Stimulated activated naive CD8-positive, alpha-beta T cell treated with anti-CD3 and anti-CD28 coated beads, Interleukin-15, Interleukin-2, amounts not matched to agents 100 ng/mL and 50 ng/mL, for 24 hours (primary cell): ENCODE results near the gene CLOCK.

Source experiments
- H3K27ac Mint-ChIP-seq: one replicate; pipeline ENCODE4 v1.8.0; 2021; ENCODE audit warnings: mild to moderate bottlenecking, mixed read lengths
- H3K27me3 Mint-ChIP-seq: one replicate; pipeline ENCODE4 v1.8.0; 2021; ENCODE audit warnings: mixed read lengths
- H3K36me3 Mint-ChIP-seq: one replicate; pipeline ENCODE4 v1.8.0; 2021; ENCODE audit warnings: low read depth, mixed read lengths
- H3K4me1 Mint-ChIP-seq: one replicate; pipeline ENCODE4 v1.8.0; 2021; ENCODE audit warnings: low read depth, mixed read lengths
- H3K4me3 Mint-ChIP-seq: one replicate; pipeline ENCODE4 v1.8.0; 2021; ENCODE audit warnings: mild to moderate bottlenecking, mixed read lengths
- H3K9me3 Mint-ChIP-seq: one replicate; pipeline ENCODE4 v1.8.0; 2021; ENCODE audit warnings: mixed read lengths

CLOCK gene

DNA sequence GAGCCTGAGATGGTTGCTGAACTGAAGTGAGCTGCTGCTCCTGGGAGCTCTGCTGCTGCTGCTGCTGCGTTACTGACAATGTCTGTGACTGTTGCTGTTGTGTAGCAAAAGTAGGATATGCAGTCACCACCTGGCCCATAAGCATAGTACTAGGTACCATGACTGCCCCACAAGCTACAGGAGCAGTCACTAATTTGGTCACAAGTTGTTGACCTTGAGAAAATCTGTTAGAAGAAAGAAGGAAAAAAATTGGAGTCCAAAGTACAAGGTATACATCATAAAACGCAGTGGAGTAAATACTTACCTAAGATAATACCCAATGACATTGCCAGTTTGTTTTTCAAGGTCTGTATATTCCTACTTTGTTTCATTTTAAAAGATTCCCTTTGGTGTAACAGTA is 108.4 kb downstream of the CLOCK start:
- Mint-ChIP-seq H3K27me3 (no peaks in the 10 kb centered on the region), H3K9me3 (no peaks in the 10 kb centered on the region), H3K4me3 (no peak overlapping the region), H3K27ac (peak overlapping the region; percentile 37), H3K4me1 (peaks cover 21% of the 10 kb centered on the region), H3K36me3 (peaks cover 63% of the 10 kb centered on the region)

DNA sequence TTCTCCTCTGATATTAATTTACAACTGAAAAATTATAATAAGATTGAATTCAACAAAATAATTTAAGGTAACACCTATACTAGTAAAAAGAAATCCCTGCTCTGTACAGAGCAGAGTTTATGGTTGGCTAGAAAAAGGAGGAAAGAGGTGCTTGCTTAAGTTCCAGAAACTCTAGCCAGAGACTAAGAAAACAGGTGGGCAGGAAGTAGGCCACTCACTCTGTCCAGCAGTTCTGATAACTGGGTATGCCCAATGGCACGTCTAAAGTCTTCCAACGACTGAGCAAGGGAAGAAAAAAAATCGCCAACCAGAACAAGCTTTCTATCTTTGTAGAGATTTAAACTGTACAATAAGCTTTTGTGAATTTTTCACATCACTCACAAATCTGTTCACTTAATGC is 108.9 kb downstream of the CLOCK start:
- no peak overlapping the region for H3K4me3 Mint-ChIP-seq
- no peaks in the 10 kb centered on the region for H3K9me3 Mint-ChIP-seq
- no peak overlapping the region for H3K27ac Mint-ChIP-seq
- H3K4me1 Mint-ChIP-seq, result peaks cover 21% of the 10 kb centered on the region
- H3K36me3 Mint-ChIP-seq, result peaks cover 65% of the 10 kb centered on the region
- no peaks in the 10 kb centered on the region for H3K27me3 Mint-ChIP-seq

DNA sequence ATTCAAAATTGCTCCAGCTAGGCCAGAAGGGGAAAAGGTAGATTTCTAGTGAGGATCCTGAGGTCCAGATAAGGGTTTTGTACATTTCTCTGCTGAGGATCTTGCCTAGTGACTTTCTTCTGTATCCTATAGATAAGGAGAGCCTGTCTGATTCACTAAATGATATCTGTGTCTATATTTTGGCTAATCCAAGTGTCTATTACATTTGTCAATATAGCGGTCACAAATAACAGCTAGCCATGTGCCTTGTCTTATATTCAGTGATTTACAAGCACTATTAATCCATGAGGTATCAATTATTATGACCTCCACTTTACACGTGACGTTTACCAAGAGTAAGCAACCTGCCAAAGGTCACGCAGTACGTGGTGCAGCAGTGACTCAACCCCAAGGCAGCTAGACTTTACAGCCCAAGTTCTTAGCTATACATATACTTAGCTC is 109.3 kb downstream of the CLOCK start:
- peaks cover 18% of the 10 kb centered on the region for H3K4me1 Mint-ChIP-seq
- H3K27ac Mint-ChIP-seq, result no peak overlapping the region
- H3K9me3 Mint-ChIP-seq, result no peaks in the 10 kb centered on the region
- peaks cover 65% of the 10 kb centered on the region for H3K36me3 Mint-ChIP-seq
- no peak overlapping the region for H3K4me3 Mint-ChIP-seq
- H3K27me3 Mint-ChIP-seq, result no peaks in the 10 kb centered on the region

DNA sequence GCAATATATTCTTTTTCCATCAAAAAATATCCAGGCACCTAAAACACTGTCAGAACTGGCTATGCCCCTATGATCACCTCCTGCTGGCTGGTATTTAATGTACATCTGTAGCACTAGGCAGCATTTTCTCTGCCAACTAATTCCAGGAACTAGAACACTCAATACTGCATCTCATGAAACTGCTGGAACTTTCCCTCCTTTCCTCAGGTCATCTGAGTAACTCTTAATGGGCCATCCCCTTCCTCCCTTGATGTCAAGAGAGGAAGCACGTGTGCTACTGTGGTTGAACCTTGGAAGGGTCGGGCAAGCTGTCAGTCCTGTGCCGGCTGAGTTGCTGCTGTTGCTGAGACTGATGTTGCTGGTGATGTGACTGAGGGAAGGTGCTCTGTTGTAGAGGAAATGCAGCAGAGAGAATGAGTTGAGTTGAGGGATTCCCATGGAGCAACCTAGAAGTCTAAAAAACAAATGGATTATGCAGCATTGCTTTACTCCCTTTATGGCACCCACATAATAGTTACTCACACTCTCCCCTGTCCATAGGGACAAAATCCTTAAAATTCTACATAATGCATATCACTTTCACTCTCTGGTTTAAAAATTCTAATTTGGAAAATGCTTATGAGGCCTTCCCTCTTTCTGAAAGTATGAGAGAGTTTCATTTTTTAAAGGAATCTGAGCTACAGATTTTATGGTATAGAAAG is 111.4 kb downstream of the CLOCK start:
- Mint-ChIP-seq H3K27ac (peak overlapping the region; percentile 66), H3K36me3 (peaks cover 61% of the 10 kb centered on the region), H3K27me3 (no peaks in the 10 kb centered on the region)

DNA sequence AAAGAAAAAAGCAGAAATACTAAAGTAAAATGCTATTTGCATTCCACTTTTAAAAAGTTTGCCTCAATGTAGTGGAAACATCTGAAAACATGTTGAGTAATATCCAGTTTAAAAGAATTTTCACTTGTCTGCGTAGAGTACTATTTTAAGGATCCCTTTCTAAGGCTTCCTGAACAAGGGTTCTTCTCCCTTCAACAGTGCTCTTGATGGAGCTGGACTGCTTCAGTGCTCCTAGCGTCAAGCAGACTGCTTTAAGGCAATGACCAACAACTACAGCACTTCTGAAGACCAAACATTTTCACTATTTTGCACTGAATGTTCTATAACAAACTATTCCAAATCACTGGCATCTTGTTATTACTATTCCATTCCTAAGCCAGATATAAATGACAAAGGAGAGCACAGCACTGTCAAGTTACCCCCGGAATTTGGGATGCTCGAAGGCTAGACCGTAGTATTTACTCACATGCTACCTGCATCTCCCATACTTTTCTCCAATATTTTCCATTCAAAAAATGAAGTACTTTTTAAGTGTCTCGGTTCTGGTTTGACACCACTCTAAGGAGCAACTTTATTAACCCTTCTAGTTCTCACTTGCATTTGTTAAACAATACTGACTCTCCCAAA is 114.9 kb downstream of the CLOCK start:
- no peaks in the 10 kb centered on the region for H3K27me3 Mint-ChIP-seq
- peaks cover 58% of the 10 kb centered on the region for H3K36me3 Mint-ChIP-seq
- H3K9me3 Mint-ChIP-seq, result no peaks in the 10 kb centered on the region

More for the DNA sequence above, 111.4 kb downstream of the CLOCK start:
- Mint-ChIP-seq H3K4me1 (peaks cover 17% of the 10 kb centered on the region), H3K4me3 (no peak overlapping the region), H3K9me3 (no peaks in the 10 kb centered on the region)

DNA sequence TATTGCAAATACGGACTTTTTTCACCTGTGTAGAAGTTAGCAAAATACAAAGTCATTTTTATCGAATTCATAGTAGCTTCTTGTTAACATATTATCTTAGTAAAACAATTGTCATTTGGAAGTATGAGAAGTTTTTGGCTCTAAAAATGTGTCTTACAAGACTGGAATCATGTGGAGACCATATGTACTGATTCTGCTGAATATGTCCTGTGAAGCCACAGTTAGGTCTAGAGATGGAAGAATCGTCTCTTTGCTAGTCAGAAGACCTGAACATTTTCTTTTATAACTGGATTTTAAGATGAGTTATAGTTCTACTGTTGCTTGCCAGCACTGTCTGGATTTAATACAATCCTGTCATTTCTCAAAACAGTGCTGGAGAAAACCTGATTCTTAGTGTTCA is 121.9 kb downstream of the CLOCK start:
- Mint-ChIP-seq H3K27me3 (no peaks in the 10 kb centered on the region), H3K4me3 (no peak overlapping the region), H3K4me1 (no peaks in the 10 kb centered on the region), H3K36me3 (peaks cover 79% of the 10 kb centered on the region), H3K27ac (no peak overlapping the region), H3K9me3 (no peaks in the 10 kb centered on the region)

More for the DNA sequence above, 114.9 kb downstream of the CLOCK start:
- peak overlapping the region; percentile 51 for H3K27ac Mint-ChIP-seq
- peaks cover 17% of the 10 kb centered on the region for H3K4me1 Mint-ChIP-seq
- H3K4me3 Mint-ChIP-seq, result no peak overlapping the region

DNA sequence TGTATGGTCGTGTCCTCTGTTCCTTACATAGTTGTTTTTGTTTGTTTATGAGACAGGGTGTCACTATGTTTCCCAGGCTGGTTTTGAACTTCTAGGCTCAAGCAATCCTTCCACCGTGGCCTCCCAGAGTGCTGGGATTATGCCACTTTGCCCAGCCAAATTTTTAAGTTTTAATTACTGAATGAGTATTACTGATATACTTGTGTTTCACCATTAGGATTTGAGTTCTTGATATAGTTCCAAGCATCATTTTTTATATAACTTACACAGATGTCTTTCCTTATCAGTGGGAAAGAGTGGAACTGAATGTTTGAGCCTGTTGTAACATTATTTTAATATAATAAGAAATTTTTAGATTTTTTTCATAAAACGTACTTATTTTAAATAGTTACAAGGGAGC is 130.5 kb downstream of the CLOCK start:
- no peaks in the 10 kb centered on the region for H3K9me3 Mint-ChIP-seq
- H3K36me3 Mint-ChIP-seq, result peaks cover 58% of the 10 kb centered on the region

DNA sequence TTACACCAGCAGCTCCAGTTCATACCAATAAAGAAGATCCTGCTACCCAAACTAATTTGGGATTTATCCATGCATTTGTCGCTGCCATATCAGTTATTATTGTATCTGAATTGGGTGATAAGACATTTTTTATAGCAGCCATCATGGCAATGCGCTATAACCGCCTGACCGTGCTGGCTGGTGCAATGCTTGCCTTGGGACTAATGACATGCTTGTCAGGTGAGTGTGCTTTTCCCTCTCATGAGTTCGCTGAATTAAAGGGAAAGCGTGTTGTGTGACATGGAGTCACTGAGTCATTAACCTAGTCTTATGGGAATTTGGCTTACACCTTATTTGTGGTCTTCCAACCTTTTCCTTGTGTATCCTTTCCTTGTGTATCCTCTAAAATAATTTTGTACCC is 135.1 kb downstream of the CLOCK start:
- Mint-ChIP-seq H3K9me3 (no peaks in the 10 kb centered on the region), H3K36me3 (peaks cover 32% of the 10 kb centered on the region), H3K4me1 (peaks cover 22% of the 10 kb centered on the region), H3K27me3 (no peaks in the 10 kb centered on the region), H3K27ac (no peak overlapping the region), H3K4me3 (no peak overlapping the region)

More for the DNA sequence above, 130.5 kb downstream of the CLOCK start:
- Mint-ChIP-seq H3K4me3 (no peak overlapping the region), H3K27ac (no peak overlapping the region), H3K4me1 (no peaks in the 10 kb centered on the region), H3K27me3 (no peaks in the 10 kb centered on the region)

DNA sequence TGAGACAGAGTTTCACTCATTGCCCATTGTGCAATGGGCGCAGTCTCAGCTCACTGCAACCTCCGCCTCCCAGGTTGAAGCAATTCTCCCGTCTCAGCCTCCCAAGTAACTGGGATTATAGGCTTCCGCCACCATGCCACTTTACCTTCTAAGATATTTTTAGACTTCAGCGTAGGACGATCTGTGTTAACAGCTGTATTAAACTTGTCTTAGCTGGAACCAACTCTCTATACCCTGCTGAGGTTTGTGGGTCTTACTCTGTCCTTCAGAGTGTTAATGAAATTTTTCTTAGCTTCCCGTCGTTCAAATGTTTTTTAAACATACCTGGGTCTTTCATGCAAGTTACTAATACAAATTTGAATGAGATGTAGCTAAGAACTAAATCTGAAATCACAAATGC is 136.3 kb downstream of the CLOCK start:
- peaks cover 39% of the 10 kb centered on the region for H3K36me3 Mint-ChIP-seq
- no peak overlapping the region for H3K27ac Mint-ChIP-seq
- H3K9me3 Mint-ChIP-seq, result no peaks in the 10 kb centered on the region
- H3K4me3 Mint-ChIP-seq, result no peak overlapping the region
- H3K4me1 Mint-ChIP-seq, result peaks cover 31% of the 10 kb centered on the region
- no peaks in the 10 kb centered on the region for H3K27me3 Mint-ChIP-seq

DNA sequence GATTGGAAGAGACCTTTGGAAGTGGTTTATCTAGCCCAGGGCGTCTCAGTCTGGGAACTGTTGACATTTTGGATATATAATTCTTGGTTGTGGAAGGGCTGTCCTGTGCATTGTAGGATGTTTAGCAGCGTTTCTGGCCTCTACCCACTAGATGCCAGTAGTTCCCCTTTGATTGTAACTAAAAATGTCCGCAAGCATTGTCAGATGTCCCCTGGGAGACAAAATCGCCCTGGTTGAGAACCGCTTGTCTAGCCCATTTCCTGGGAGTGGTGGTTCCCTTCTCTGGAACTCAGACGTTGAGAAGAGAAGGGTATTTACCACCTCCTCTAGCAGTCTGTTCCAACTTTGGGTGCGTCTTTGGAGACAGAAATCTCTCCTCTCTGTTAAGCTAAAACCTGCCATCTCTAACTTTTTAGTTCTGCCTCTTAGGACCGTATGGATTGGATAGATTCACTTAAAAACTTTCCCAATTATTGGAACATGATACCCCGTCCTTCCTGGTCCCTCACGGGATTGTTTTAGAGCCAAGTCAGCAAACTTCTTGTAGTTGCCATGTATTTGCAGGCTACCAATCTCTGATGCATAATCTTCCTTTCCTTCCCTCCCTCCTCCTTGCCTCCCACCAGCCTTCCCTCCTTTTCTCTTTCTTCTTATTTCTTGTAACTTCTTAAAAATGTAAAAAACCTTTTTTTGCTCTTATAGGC is 137.1 kb downstream of the CLOCK start:
- H3K27ac Mint-ChIP-seq, result no peak overlapping the region
- no peaks in the 10 kb centered on the region for H3K27me3 Mint-ChIP-seq
- H3K36me3 Mint-ChIP-seq, result peaks cover 38% of the 10 kb centered on the region
- no peak overlapping the region for H3K4me3 Mint-ChIP-seq
- peaks cover 35% of the 10 kb centered on the region for H3K4me1 Mint-ChIP-seq
- H3K9me3 Mint-ChIP-seq, result no peaks in the 10 kb centered on the region

DNA sequence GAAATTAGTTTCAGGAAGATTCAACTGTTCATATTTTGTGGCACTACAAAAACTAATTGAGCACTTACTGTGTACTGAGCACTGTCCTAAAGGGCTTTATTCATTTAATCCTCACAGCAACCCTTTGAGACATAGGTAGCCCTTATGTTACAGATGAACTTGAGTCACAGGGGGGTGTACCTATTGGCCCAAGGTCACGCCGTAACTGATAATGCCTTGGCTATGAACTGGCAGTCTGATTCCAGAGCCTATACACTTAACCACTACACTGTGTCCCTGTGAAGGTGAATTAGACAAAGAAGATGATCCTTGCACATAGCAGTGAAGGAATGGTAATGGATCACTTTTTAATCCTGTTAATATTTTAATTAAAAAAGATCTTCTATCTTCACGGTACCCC is 138.9 kb downstream of the CLOCK start:
- no peak overlapping the region for H3K4me3 Mint-ChIP-seq
- peaks cover 47% of the 10 kb centered on the region for H3K36me3 Mint-ChIP-seq
- H3K4me1 Mint-ChIP-seq, result peaks cover 39% of the 10 kb centered on the region
- no peak overlapping the region for H3K27ac Mint-ChIP-seq
- no peaks in the 10 kb centered on the region for H3K9me3 Mint-ChIP-seq
- H3K27me3 Mint-ChIP-seq, result no peaks in the 10 kb centered on the region

DNA sequence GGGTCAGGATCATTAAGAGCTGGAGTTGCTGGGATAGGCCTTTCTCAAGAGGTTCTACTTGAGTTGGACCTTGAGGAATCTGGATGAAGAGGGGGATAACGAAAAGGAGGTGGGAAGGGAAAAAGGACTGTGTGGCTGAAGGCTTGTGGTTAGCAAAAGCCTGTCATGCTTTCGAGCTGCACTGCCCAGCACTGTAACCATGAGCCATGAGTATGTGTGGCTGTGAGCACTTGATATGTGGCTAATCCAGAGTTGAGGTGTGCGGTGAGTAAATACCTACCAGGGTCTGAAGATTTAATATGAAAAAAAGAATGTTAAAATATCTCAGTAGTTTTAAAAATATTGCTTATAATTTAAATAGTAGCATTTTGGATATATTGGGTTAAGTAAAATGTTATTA is 139.6 kb downstream of the CLOCK start:
- H3K4me1 Mint-ChIP-seq, result peaks cover 39% of the 10 kb centered on the region
- no peak overlapping the region for H3K4me3 Mint-ChIP-seq
- H3K27ac Mint-ChIP-seq, result no peak overlapping the region
- H3K9me3 Mint-ChIP-seq, result no peaks in the 10 kb centered on the region
- peaks cover 47% of the 10 kb centered on the region for H3K36me3 Mint-ChIP-seq
- no peaks in the 10 kb centered on the region for H3K27me3 Mint-ChIP-seq

DNA sequence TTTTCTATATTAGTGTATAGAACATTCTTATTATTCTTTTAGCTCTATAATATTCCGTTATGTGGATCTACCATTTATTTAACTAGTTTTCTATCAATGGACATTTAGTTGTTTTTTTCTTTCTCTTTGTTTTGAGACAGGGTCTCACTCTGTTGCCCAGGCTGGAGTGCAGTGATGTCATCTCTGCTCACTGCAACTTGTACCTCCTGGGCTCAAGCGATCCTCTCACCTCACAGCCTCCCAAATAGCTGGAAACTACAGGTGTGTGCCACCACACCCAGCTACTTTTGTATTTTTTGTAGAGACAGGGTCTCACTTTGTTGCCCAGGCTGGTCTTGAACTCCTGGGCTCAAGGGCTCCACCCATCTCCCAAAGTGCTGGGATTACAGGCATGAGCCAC is 140.2 kb downstream of the CLOCK start:
- no peak overlapping the region for H3K27ac Mint-ChIP-seq
- no peaks in the 10 kb centered on the region for H3K27me3 Mint-ChIP-seq
- peaks cover 39% of the 10 kb centered on the region for H3K4me1 Mint-ChIP-seq
- H3K9me3 Mint-ChIP-seq, result no peaks in the 10 kb centered on the region
- H3K36me3 Mint-ChIP-seq, result peaks cover 42% of the 10 kb centered on the region
- H3K4me3 Mint-ChIP-seq, result no peak overlapping the region

DNA sequence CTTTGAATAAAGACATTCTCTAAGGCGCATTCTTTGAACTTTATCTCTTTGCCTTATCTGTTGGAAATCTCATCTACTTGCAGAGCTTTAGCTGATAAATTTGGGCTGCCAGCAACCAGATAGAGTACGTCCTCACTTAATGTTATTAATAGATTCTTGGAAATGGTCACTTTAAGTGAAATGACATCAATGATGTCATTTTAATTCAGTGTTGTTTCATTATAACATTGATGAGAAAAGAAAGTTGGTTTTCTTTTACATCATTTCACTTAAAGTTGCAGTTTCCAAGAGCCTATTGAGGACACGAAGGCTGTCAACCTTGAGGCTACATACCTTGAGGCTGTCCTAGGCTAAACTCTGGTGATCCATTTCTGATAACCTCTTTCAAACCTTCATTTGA is 141.6 kb downstream of the CLOCK start:
- Mint-ChIP-seq H3K4me3 (no peak overlapping the region), H3K27me3 (no peaks in the 10 kb centered on the region)

DNA sequence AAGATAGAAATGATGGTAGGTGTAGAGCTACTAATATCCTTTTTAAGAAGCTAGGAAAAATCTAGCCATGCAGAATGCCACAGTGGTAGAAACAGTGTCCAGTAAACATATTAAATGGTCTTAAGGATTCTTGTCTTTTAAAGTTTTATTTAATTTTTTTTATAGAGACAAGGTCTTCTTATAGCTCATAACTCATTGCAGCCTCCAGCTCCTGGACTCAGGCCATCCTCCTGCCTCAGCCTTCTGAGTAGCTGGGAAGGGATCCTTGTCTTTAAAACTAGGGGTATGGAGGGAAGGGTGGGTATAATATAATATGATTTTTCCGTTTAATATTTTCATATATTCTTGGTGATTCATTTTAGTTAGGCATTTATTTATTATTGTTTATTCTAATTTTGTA is 147.1 kb downstream of the CLOCK start:
- H3K4me3 Mint-ChIP-seq, result peak overlapping the region; percentile 99
- H3K27me3 Mint-ChIP-seq, result no peaks in the 10 kb centered on the region
- no peaks in the 10 kb centered on the region for H3K9me3 Mint-ChIP-seq
- H3K27ac Mint-ChIP-seq, result no peak overlapping the region
- H3K4me1 Mint-ChIP-seq, result peaks cover 51% of the 10 kb centered on the region
- H3K36me3 Mint-ChIP-seq, result peaks cover 53% of the 10 kb centered on the region

More for the DNA sequence above, 141.6 kb downstream of the CLOCK start:
- H3K36me3 Mint-ChIP-seq, result peaks cover 52% of the 10 kb centered on the region
- peaks cover 48% of the 10 kb centered on the region for H3K4me1 Mint-ChIP-seq
- H3K9me3 Mint-ChIP-seq, result no peaks in the 10 kb centered on the region
- no peak overlapping the region for H3K27ac Mint-ChIP-seq
